Ovary (tissue), 9 donors: Measurements from ENCODE around the gene TRDMT1. TPM values are rescaled to one million over a fixed set of nuclear protein-coding genes. Genes with fewer than 3 reads are reported as not detected.

Experiments
- DNase-seq, 5 donors: peaks; one replicate each; pipeline ENCODE4 v3.0.0-alpha.2; 2019 to 2020
- H3K27ac ChIP-seq, 2 donors: fragments of 200-600 bp; one replicate each; pipeline versions ENCODE4 v1.5.1 to v1.8.0; 2019 to 2022
- H3K27me3 ChIP-seq: fragments of 200-600 bp; one replicate; pipeline ENCODE4 v1.8.0; 2022
- H3K36me3 ChIP-seq: fragments of 200-600 bp; sonication (generic); one replicate; pipeline ENCODE4 v1.5.1; 2019
- H3K4me1 ChIP-seq: one replicate; pipeline ENCODE4 v1.8.1; 2013; ENCODE audit warnings: mild to moderate bottlenecking, moderate library complexity; ENCODE audit not compliant: insufficient read depth
- H3K4me3 ChIP-seq: fragments of 200-600 bp; sonication (generic); one replicate; pipeline ENCODE4 v1.5.1; 2017
- H3K9me3 ChIP-seq, 2 donors: fragments of 200-600 bp in 1 of 2; sonication (generic) in 1 of 2; one replicate each; pipeline versions ENCODE4 v1.5.1 to v1.8.1; 2013 to 2019; ENCODE audit warnings: mild to moderate bottlenecking in 1 of 2, moderate library complexity in 1 of 2
- EP300 ChIP-seq: sonication (generic); formaldehyde crosslinking; IDR thresholded peaks from one replicate; pipeline ENCODE4 v1.6.1; 2017; ENCODE audit warnings: antibody characterized with exemption
- POLR2A ChIP-seq: fragments of 450-650 bp; IDR thresholded peaks from one replicate; pipeline ENCODE4 v1.6.1; 2017; ENCODE audit warnings: antibody characterized with exemption, mild to moderate bottlenecking, moderate library complexity
- WGBS, 3 donors: extraction: QIAGEN DNeasy Blood & Tissue Kit in 1 of 3; methylation state at CpG; one replicate each; pipeline versions ENCODE4 v1.1.5 to v1.1.7; 2013 to 2017; 5-methylcytosine and 5-hydroxymethylcytosine counted together
- intact Hi-C, 4 donors: fragments of 100-400 bp; cut with DNase I; formaldehyde crosslinking; loops; one replicate each; pipeline versions ENCODE4 v1.11.0 to v1.15.1; 2022 to 2023
- polyA plus RNA-seq, 2 donors: library from polyadenylated mRNA; stranded (reverse); fragments of 200-250 nt in 1 of 2; fragments of 350-450 nt in 1 of 2; fragmentation: Illumina TruSeq in 1 of 2; extraction: RNeasy Lipid Tissue Mini Kit (QIAGEN cat#74804) in 1 of 2; gene quantifications; one replicate each; pipeline ENCODE4 v1.2.3, GENCODE V29; 2013 to 2014
- small RNA-seq: library from RNA; depleted of rRNA; stranded (forward); fragments of <200 nt; gene quantifications from one replicate; pipeline ENCODE3, GENCODE V24; 2016
- total RNA-seq, 7 donors: library from RNA; depleted of rRNA in 2 of 7; stranded (reverse); fragments of >200 nt in 2 of 7; fragmentation: NEBNext Ultra II Directional in 3 of 7; extraction: Animal tissue kit (Norgen Biotek cat#: 25700) in 3 of 7; gene quantifications; one replicate each; pipeline versions ENCODE4 v1.1.0 to v1.2.4, GENCODE V29; 2016 to 2023
- TF ChIP-seq, protein P1 (sequence below), 3 donors: fragments of 450-650 bp in 2 of 3; fragments of 200-600 bp in 1 of 3; IDR thresholded peaks; one replicate each; pipeline versions ENCODE4 v1.5.1 to v1.8.0; 2016 to 2022; ENCODE audit warnings: antibody characterized with exemption in 3 of 3, mild to moderate bottlenecking in 1 of 3
- donor health status: DM: no; HTN: no; CAD: no; lungs with moderate emphysema.
- donor health status: DM: no; HTN: no; CAD: no.
- donor health status: Bipolar disorder and iron deficiency.
- donor health status: DM: yes; HTN: yes; CAD: no.
- donor health status: DM: no; HTN: no; CAD: no.
- donor health status: DM: yes; HTN: yes; CAD: no.

The TRDMT1 gene
- total and polyA plus RNA-seq, 9 donors: 3.2 to 24.3 (median 15.9) TPM

GRCh38 chr10:17101910-17102266, 99.6 kb downstream of the TRDMT1 start:
- Histone ChIP-seq H3K27ac (no peak overlapping the region), H3K9me3 (no peaks in the 10 kb centered on the region), H3K36me3 (no peaks in the 10 kb centered on the region), H3K27me3 (no peaks in the 10 kb centered on the region), H3K4me1 (no peaks in the 10 kb centered on the region), H3K4me3 (no peak overlapping the region)
- no peak for DNase-seq
- intact Hi-C loops: loop anchor here in 1 of 4 donors (5.0 kb wide), 1 partner anchor 125 kb away; the partner anchor contains the start of gene VIM
- TF ChIP-seq POLR2A: no peak
- TF ChIP-seq, protein P1, sequence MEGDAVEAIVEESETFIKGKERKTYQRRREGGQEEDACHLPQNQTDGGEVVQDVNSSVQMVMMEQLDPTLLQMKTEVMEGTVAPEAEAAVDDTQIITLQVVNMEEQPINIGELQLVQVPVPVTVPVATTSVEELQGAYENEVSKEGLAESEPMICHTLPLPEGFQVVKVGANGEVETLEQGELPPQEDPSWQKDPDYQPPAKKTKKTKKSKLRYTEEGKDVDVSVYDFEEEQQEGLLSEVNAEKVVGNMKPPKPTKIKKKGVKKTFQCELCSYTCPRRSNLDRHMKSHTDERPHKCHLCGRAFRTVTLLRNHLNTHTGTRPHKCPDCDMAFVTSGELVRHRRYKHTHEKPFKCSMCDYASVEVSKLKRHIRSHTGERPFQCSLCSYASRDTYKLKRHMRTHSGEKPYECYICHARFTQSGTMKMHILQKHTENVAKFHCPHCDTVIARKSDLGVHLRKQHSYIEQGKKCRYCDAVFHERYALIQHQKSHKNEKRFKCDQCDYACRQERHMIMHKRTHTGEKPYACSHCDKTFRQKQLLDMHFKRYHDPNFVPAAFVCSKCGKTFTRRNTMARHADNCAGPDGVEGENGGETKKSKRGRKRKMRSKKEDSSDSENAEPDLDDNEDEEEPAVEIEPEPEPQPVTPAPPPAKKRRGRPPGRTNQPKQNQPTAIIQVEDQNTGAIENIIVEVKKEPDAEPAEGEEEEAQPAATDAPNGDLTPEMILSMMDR (IDR thresholded peaks at IDR 0.05): no peak
- no peak for TF ChIP-seq EP300

DNA sequence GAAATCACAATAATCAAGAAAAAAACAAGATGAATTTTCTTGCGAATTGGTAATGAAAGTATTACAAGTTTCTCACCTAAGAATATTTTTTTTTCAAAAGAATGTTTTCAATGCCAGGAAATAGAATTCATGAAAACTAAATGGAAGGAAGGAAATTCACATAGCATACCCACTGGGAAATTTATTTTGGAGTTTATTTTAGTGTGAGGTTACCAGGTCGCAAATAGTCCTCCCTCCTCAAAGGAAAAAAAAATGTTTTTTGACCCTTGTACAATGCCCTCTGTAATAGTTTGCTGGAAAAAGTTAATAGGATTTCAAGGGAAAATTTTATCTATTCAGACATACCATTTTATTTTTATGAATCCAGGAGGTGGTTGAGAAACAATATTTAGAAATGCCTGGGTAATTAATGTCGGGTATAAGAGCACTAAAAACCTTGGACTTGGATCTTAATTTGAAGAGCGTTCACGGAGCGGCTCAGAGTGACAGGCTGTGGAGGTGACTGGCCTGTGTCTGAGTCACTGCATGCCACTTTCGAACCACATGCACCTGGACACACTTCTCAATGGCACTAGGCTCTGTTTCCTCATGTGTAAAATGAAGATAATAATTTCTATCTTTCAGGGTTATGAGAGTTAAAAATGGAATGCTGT, 100.1 kb downstream of the TRDMT1 start:
- Histone ChIP-seq H3K27ac (no peak overlapping the region), H3K4me1 (no peaks in the 10 kb centered on the region), H3K27me3 (no peaks in the 10 kb centered on the region), H3K36me3 (no peaks in the 10 kb centered on the region), H3K4me3 (no peak overlapping the region), H3K9me3 (no peaks in the 10 kb centered on the region)
- 70 to 74% (median 72%) methylated on average over 7 of the region's 7 CpGs for WGBS, 3 donors
- TF ChIP-seq EP300: no peak
- no peak for TF ChIP-seq POLR2A
- TF ChIP-seq, protein P1 (IDR thresholded peaks at IDR 0.05): no peak
- intact Hi-C loops: loop anchor here in 1 of 4 donors (5.0 kb wide), 1 partner anchor 126 kb away; the partner anchor contains the start of gene VIM
- no peak for DNase-seq

DNA sequence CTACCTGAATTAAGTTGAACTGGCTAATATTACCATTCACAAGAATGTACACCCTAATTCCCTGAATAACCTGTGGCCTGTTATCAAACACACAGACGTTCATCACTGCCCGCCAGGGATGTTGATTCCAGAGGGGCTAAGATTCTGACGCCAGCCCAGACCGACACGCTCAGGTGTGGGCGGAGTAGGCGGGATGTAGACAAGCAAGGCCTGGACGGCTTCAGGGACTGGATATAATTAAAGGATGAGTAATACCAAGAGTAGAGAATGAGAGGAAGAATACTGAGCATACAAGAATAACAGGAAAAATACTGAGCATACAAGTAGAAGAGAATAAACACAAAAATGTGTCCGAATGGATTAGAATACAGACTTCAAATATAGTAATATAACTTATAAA, 100.9 kb downstream of the TRDMT1 start:
- intact Hi-C loops: loop anchor here in 1 of 4 donors (5.0 kb wide), 1 partner anchor 127 kb away; the partner anchor contains the start of gene VIM
- no peaks in the 10 kb centered on the region for H3K9me3 ChIP-seq
- no peaks in the 10 kb centered on the region for H3K4me1 ChIP-seq
- TF ChIP-seq POLR2A (no peak), EP300 (no peak)
- TF ChIP-seq, protein P1 (IDR thresholded peaks at IDR 0.05): no peak
- no peaks in the 10 kb centered on the region for H3K36me3 ChIP-seq
- no peaks in the 10 kb centered on the region for H3K27me3 ChIP-seq
- DNase-seq: no peak
- H3K4me3 ChIP-seq: no peak overlapping the region
- 85 to 90% (median 87%) methylated on average over 9 of the region's 9 CpGs for WGBS, 3 donors
- no peak overlapping the region for H3K27ac ChIP-seq

DNA sequence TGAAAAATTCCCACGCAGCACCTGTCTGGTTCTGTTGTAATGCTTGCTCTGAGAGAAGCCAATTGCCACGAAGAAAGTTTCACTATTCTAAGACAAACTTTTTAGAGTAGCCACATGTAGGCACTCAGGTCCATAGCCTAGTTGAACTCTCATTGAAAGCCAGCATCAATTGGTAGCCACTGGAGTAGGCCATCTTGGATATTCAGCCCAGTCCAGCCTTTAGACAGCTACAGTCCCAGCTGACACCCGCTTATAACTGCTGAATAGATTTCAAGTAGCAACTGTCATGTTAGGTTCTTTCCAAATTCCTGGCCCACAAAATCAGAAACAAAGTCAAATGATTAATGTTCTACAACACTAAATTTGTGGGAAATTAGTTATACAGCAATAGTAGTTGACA, 103.5 kb downstream of the TRDMT1 start:
- 88 to 94% (median 92%) methylated on average over 3 of the region's 3 CpGs for WGBS, 3 donors
- Histone ChIP-seq H3K4me1 (peaks cover 1% of the 10 kb centered on the region), H3K27ac (no peak overlapping the region), H3K27me3 (no peaks in the 10 kb centered on the region), H3K4me3 (no peak overlapping the region), H3K36me3 (no peaks in the 10 kb centered on the region), H3K9me3 (no peaks in the 10 kb centered on the region)
- TF ChIP-seq EP300: no peak
- no peak for TF ChIP-seq POLR2A
- TF ChIP-seq, protein P1 (IDR thresholded peaks at IDR 0.05): no peak
- no peak for DNase-seq
- intact Hi-C loops: no loop called here

Small RNA genes lying within 50 kb of the gene (small RNA-seq; reads per million reads assigned to genes)
- not detected for gene AC067747.1

Other genes starting within 250 kb of the TRDMT1 start
- gene CUBN, start 71.9 kb downstream of the TRDMT1 start, total RNA-seq: 1 to 10 TPM; 3.5 to 5.8 (median 4.6) TPM
- gene CUBN, start 71.9 kb downstream of the TRDMT1 start, polyA plus RNA-seq: 1 to 10 TPM; 1.9 to 3.5 TPM
- gene VIM, start 26.6 kb upstream of the TRDMT1 start, total RNA-seq: 1,000 to 10,000 TPM; 2,370 to 5,934 (median 4,198) TPM
- 1,000 to 10,000 TPM; 5,561 to 6,135 TPM for gene VIM, start 26.6 kb upstream of the TRDMT1 start, polyA plus RNA-seq